Head of caudate nucleus (tissue), 42 donors: Measurements from ENCODE around the gene SHISA6.

Source experiments
- DNase-seq, 42 donors: peaks; one replicate each; pipeline versions ENCODE4 v3.0.0 to v3.0.0-alpha.2; 2020 to 2021; ENCODE audit warnings: mixed read lengths in 7 of 42
- intact Hi-C: fragments of 100-400 bp; cut with DNase I; formaldehyde crosslinking; loops from one replicate; pipeline ENCODE4 v1.15.0; 2022

The SHISA6 gene

DNA sequence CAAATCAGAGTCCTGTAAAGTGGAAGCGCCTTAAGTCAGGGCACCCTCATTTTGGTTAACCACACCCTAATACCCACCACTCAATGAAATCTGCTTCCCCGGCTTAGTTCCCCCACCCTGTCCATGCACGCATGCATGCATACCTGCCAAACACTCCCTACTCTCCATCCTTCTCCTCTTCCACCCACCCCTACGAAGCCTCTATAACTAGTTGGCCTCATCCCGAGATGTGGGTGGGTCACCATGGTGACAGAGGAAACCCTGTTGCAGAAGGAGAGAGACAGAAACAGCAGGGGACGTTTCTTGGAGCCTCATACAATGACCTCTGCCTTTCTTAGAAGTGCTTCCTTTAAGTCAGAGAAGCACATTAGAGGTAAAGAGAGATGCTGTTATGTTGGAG lies 310.4 kb downstream of the SHISA6 start:
- intact Hi-C loops, result no loop called here
- peak in 1 of 42 donors; percentile 40 for DNase-seq

DNA sequence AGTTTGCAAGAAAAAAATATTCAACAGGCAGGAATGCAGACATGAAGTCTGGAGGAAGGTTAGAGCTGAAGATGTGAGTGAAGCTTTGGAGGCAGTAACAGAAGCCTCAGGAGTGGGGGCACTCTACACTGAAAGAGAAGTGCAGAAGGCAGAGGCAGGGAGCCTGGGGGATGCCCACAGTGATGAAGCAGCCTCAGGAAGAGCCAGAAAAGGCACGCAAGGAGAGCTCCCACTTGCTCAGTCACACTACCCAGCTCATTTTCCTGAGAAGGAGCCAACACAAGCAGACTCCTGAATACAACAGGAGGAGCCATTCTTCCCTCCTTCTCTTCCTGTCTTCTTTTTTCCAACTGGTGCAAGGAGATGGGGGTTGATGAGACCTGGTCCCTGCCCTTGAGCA lies 312.1 kb downstream of the SHISA6 start:
- DNase-seq, result no peak
- intact Hi-C loops, result no loop called here

DNA sequence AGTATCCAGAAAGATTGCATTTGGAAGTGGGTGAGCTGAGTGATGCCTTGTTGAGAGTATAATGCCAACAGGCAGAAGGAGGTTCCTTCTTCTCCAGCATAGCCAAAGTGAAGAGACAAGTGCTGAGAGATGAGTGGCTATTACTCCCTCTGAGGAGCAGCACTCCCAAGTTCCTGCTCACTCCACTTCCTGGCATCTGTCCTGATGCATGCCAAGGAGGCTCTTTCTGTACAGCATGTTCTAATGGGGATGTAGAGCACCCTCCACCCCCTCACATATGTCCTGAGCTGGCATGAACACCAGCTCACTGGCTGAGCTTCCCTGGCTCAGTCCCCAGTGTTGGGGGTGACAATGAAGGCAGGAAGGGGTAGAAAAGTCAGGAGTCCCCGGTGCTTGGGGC lies 313.0 kb downstream of the SHISA6 start:
- intact Hi-C loops, result no loop called here
- no peak for DNase-seq

DNA sequence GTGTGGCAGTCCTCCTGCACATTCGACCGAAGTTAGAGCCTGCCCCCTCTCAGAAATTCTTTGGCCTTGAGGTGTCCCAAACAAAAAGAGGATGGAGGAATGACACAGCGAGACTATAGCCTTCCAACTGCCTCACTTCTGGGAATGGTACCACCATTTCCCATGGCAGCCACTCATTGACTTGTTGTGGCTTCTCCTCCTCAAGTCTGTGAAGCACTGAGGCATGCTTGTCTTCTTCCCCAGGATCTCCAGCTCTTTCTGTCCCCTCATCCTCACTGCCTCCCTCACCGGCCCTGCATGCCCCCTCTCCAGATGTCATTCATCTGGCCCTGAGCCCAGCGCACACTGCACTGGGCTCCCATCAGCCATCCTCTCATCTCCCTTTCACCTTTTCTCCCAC lies 313.5 kb downstream of the SHISA6 start:
- intact Hi-C loops, result no loop called here

DNA sequence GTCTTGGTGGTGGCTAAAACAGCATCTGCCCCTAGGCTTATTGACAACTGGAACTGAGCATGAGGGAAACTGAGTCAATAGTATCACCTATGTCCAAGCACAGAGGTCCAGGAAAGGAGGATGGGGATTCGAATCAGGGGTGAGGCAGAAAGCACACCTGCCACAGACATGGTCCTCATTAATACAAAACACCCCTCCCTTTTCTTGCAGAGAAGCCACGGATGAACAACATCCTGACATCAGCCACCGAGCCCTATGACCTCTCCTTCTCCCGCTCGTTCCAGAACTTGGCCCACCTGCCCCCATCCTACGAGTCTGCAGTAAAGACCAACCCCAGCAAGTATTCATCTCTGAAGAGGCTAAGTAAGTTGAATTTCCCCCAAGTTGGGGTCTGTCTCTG lies 314.5 kb downstream of the SHISA6 start:
- no peak for DNase-seq
- intact Hi-C loops, result no loop called here

More for the DNA sequence above, 313.5 kb downstream of the SHISA6 start:
- DNase-seq, result no peak

DNA sequence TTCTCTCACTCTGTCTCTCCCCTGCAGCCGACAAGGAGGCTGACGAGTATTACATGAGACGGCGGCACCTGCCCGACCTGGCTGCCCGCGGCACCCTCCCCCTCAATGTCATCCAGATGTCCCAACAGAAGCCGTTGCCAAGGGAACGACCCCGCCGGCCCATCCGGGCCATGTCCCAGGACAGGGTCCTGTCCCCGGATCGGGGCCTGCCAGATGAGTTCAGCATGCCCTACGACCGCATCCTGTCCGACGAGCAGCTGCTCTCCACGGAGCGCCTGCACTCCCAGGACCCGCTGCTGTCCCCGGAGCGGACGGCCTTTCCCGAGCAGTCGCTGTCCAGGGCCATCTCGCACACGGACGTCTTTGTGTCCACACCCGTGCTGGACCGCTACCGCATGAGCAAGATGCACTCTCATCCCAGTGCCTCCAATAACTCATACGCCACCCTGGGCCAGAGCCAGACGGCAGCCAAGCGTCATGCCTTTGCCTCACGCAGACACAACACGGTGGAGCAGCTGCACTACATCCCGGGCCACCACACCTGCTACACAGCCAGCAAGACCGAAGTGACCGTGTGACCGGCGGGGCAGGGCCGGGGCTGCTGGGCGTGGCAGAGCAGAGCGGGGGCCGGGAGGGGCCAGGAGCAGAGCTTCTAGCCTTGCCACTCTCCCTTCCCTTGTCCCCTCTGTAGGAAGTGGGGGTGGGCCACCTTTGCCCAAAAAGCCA lies 316.9 kb downstream of the SHISA6 start:
- DNase-seq, result no peak
- intact Hi-C loops, result no loop called here

DNA sequence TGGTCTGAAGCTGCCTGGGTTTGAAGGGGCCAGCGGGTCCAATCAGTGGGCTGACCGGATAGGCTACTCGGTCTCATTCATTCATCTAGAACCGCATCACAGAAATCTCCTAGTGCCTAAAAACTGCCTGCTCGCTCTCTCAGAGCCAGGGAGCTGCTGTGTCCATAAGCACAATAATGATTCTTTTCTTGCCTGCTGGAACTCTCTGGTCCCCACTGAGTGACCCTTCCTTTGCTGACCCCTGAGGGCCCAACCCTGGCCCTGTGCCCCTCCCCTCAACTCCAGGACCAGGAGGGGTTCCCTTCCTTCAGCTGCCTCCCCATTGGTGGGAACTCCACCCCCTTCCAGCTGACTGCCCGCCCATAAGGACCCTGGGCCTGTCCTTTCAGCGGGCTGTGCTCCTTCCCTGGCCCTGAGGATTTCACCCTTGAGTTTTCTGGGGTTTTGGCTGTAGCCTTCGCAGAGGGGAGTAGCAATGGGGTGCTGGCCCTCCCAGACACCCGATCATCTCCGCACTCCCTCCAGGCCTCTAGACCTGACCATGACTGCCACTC lies 317.7 kb downstream of the SHISA6 start:
- no peak for DNase-seq
- intact Hi-C loops, result no loop called here

DNA sequence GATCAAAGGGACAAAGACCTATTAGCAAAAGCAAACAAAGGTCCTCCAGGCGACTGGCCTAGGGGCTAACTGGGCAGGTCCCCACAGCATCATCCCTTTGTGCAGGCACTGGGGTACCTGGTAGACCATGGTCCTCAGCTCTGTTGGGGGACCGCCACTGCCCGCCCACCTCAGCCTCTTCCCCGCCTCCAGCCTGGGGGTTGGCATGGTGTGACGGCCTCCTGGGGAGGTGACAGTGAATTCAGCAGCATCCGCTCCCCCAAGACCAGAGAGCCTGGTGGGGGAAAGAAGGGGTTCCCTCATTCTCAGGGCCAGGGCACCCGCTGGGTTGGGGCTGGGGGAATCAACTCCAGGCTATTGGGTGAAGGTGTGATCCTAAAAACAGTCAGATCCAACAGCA lies 318.6 kb downstream of the SHISA6 start:
- intact Hi-C loops, result no loop called here
- no peak for DNase-seq

DNA sequence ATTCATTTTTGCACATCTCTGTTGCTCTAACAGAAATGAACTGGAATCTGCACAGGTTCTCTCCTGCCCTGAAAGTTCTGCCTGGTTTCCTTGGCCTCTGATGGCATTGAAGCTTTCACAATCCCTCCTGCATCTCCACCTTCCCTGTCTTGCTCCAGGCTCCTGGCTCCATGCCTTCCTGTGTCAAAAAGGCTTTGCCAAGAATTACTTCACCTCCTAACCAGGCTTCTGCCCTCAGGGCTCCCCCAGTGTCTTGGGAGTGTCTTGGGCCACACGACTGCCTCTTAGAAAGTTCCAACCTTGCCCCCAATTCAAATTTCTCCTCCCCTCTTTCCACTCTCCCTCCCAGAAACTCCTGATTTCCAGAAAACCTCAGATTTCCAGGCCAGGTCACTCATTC lies 320.3 kb downstream of the SHISA6 start:
- no peak for DNase-seq
- intact Hi-C loops, result no loop called here

DNA sequence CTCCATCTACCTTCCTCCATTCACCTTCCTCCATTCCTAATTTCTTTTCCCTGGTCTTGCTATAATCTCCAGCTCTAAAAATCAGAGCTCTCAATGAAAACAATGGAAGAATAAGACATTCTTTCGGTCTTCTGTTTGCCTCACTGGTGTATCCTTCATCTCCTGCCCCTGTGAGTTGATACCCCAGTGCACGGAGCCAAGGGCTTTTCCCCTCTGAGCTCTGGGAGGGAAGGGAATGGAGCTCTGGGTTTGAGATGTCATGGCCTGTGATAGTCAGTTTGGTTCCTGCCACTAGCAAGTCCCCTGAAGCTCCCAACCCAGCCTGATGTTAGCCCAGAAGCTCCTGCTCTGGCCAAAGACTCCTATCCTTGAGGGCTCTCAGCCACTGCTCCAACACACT lies 320.7 kb downstream of the SHISA6 start:
- intact Hi-C loops, result no loop called here
- no peak for DNase-seq

DNA sequence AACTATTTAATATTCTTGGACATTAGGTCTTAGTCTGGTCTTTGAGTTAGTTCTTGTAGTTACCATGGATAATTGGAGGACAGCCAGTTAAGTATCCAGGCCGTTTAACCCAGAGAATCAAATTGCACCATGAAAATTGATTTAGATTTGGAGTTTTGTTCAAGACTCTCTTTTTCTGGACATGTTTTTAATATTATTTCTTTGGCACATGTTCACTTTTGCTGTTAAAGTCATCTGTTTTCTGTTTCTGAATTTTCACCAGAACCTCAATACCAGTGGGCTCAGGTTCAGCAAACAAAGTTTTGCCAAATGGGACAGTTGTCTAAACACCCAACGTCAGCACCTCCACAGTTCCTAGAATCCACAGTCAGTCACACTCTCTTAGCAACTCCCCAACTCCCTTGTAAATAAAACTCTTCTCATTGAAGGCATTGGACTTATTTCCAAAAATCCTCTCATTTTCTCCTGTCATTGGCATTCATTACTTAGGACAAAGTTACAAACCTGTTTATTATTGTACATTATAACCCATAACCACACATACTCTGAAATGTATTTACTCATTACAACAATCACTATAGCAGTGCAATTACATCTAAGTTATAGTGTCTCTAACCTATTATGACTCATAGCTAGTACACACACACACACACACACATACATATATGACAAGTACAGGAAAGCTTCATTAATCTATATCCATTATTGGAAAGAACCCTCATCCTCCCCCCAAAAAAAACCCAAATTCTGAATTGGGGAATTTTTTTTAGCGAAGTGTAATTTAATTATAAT lies 323.8 kb downstream of the SHISA6 start:
- DNase-seq, result peak in 4 of 42 donors; percentile 3 to 54 (median 12)
- intact Hi-C loops, result no loop called here

DNA sequence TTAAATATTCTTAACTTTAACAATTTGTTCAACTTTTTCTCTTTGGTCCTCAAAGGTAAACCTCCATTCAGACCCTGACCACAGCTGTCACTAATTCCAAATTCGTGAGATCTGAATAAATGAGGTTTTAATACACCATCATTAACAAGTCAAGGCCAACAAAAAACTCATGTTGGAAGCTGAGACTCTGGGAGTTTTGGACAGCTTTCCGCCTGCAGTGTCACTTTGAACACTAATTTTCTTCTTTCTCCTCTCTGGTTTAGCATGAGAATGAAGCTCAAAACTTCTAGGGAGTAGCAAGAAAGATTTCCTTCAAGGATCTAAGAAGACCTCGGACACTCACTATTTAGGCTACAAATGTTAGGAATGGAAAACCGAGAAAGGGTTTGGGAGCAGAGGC lies 324.6 kb downstream of the SHISA6 start:
- no peak for DNase-seq
- intact Hi-C loops, result no loop called here

DNA sequence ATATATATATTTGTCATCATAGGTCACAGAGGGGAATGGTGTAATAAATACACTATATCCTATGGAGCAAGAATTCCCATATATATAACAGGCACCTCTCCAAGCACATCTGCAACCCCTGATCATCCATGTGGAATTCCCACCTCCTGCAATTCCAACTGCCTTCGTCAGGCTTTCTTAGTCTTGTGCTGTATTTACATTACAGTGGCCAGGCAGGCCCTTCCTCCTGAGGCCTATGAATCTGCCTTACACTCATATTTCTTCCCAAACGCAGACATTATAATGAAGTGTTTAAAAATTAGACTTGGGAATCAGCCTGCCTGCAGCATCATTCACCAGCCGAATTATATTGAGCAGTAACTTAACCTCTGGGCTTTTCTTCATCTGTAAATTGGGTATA lies 338.0 kb downstream of the SHISA6 start:
- intact Hi-C loops, result no loop called here
- no peak for DNase-seq

DNA sequence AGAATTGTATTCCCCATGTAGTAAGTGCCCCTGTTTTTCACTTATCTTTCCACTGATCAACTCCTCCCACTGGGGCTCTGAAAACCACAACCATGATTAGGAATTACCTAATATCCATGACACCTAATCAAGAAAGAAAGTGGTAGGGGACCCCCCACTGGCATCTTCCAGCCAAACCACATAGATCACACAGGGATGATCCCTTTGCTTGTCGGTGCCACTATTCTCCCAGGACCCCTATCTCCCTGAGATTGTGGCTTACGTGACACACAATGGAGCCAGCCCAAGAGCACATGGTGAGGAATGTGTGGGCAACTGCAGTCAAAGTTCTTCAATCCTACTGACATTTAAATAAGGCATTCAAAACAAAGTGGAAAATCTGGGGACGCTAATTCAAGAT lies 339.7 kb downstream of the SHISA6 start:
- intact Hi-C loops, result loop anchor here (10.0 kb wide), 1 partner anchor 54 kb away; no protein-coding TSS in a partner anchor

DNA sequence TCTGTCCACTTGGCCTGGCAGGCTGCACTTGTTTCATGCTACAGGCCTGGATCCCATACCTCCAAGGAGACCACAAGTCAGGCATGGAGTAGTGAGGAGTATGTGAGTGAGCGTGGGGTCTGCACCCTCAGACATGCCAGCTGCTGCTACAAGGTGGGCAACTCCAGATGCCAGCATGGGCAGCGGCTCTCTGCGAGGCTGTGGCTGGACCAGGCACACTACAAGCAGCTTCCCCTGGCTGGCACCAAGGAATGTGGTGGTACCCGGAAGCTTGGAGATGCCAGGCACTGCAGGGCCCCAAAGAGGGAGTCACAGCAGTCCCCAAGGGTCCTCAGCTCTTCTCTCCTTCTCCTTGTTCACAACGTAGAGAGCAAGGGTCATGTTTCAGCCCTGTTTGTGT lies 341.2 kb downstream of the SHISA6 start:
- intact Hi-C loops, result loop anchor here (10.0 kb wide), 1 partner anchor 53 kb away; no protein-coding TSS in a partner anchor
- no peak for DNase-seq

More for the DNA sequence above, 339.7 kb downstream of the SHISA6 start:
- no peak for DNase-seq

DNA sequence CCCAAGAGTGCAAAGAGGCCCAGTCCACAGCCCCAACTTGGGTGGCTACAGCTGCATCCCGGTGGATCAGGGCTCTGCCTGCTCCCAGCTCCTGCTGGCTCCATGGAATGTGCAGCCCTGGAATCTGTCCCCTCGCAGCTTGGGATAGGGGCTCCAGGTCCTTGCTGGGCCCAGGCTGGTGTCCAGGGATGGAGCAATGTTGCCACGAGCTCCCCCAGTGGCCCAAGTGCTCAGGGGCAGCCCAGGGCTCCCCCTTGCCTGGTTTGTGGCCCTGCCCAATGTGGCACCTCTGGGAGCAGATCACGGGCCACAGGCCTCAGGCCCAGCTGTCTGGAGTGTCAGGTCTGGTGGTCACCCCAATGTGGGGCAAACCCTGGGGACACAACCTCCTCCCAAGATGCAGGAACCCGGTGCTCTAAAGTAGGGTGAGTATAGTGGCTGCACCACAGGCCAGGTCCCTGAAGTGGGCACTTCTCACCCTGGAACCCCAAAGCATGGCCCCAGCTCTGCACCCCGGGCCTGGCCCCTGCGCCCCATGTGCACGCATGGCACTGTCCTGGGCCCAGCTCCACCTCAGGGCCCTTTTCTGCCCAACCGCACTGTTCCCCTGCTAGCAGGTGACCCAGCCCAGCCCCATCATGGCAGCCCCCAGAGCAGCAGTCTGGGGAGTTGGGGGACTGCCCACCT lies 342.4 kb downstream of the SHISA6 start:
- intact Hi-C loops, result loop anchor here (10.0 kb wide), 1 partner anchor 51 kb away; no protein-coding TSS in a partner anchor

DNA sequence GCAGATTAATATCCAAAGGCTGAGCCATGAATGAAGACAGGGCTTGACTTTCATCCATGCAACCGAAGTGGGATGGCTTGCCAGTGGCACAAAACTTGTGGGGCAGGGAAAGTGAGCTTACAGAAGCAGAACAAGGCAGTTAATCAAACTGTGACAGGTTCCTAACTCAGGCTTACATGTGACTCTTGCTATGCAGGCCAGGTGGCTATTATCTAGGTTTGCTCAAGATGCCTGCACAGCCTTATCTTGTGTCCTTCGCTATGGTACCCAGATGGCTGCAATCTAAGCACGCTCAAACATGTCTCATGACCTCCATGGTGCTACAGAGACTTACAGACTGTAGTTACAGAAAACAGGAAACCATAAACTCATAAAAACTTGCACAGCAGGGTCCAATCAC lies 348.7 kb downstream of the SHISA6 start:
- no peak for DNase-seq
- intact Hi-C loops, result loop anchor here (10.0 kb wide), 1 partner anchor 45 kb away; no protein-coding TSS in a partner anchor

More for the DNA sequence above, 342.4 kb downstream of the SHISA6 start:
- DNase-seq, result no peak

DNA sequence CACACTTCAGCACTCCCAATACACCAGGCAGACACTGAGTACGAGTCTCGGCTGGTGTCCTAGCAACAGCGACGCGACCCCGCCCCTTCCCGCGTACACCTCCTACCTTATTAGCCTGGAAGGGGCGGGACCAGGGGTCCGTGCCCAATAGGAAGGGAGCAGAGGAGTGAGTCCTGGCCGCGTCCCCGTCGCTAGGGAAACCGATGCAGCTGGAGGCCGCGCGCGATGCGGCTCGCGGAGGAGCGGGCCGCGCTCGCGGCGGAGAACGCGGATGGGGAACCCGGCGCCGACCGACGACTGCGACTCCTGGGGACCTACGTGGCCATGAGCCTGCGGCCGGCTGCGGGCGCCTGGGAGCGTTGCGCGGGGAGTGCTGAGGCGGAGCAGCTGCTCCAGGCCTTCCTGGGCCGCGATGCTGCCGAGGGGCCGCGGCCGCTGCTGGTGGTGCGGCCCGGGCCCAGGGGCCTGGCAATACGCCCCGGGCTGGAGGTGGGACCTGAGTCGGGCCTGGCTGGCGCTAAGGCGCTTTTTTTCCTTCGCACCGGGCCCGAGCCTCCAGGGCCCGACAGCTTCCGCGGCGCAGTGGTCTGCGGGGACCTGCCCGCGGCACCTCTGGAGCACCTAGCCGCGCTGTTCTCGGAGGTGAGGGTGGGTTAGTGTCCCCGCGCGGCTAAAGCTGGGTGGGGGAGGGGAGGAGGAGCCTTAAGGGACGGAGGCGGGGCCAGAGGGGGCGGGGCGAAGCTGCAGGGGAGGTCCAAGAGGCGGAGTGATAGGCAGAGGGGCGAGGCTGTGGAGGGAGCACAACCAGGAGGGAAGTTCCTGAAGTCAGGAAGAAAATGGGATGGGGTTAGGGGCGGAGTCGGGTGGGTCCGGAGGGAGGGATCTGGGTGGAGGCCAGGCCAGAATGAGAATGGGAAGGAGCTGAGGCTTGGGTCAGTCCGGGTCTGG lies 357.5 kb downstream of the SHISA6 start, which contains the start of gene DNAH9:
DNAH9 (plus strand) TSS at position 197 of the 948 bp plus-strand sequence; CDS start at position 226, 29 bp downstream.
- intact Hi-C loops, result no loop called here
- peak; percentile 81 to 99 (median 95) for DNase-seq
